ENCODE results near the gene KAT8. TPM values are rescaled to one million over a fixed set of nuclear protein-coding genes. Genes with fewer than 3 reads are reported as not detected.
A peak's percentile ranks its signal among the peaks of the same experiment; 100 is the strongest.

Gene KAT8
- total RNA-seq, 1 donor from 2014 or later = 33.5 TPM

DNA sequence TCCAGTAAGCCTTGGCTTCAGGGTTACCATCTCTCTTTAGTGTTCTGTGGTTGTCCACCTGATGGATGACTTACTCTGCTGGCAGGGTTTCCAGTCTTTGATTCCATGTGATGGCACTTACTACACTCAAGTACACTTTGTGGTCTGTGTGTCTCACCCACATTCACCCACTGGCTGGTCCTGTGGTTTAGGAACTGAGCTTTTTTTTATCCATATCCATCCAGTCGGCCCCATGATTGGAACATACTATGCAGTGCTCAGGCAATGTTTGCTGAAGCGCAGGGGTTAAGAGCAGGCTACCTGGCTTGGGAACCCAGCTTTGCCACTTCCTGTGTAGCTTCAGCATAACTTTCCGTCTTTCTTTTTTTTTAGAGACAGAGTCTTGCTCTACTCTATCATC, 59.7 kb downstream of the KAT8 start:
- no peak overlapping the region for H3K27ac Mint-ChIP-seq (ENCODE audit: unreplicated experiment)
- TF ChIP-seq EZH2 (IDR thresholded peaks at IDR 0.05; ENCODE audit: insufficient read depth, low read length) = no peak
- TF ChIP-seq, protein P1, sequence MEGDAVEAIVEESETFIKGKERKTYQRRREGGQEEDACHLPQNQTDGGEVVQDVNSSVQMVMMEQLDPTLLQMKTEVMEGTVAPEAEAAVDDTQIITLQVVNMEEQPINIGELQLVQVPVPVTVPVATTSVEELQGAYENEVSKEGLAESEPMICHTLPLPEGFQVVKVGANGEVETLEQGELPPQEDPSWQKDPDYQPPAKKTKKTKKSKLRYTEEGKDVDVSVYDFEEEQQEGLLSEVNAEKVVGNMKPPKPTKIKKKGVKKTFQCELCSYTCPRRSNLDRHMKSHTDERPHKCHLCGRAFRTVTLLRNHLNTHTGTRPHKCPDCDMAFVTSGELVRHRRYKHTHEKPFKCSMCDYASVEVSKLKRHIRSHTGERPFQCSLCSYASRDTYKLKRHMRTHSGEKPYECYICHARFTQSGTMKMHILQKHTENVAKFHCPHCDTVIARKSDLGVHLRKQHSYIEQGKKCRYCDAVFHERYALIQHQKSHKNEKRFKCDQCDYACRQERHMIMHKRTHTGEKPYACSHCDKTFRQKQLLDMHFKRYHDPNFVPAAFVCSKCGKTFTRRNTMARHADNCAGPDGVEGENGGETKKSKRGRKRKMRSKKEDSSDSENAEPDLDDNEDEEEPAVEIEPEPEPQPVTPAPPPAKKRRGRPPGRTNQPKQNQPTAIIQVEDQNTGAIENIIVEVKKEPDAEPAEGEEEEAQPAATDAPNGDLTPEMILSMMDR (IDR thresholded peaks at IDR 0.05; ENCODE audit: insufficient read depth, low read depth, low read length) = no peak
- no peaks in the 10 kb centered on the region for H3K36me3 Mint-ChIP-seq (ENCODE audit: low read depth, unreplicated experiment)
- H3K4me3 Mint-ChIP-seq (ENCODE audit: unreplicated experiment) = peak overlapping the region; percentile 46
- Histone ChIP-seq H3K79me2 (ENCODE audit: insufficient read depth, low read length) (peaks cover 29% of the 10 kb centered on the region), H3K4me1 (ENCODE audit: insufficient read depth, low read length) (peaks cover 7% of the 10 kb centered on the region), H3K9me3 (ENCODE audit: insufficient read depth, low read depth, low read length) (no peaks in the 10 kb centered on the region), H3K27ac (ENCODE audit: low read depth, low read length) (no peak overlapping the region), H2AFZ (ENCODE audit: low read depth, low read length) (no peak overlapping the region), H4K20me1 (ENCODE audit: insufficient read depth, low read length) (peaks cover 16% of the 10 kb centered on the region), H3K9ac (ENCODE audit: low read length) (no peak overlapping the region), H3K36me3 (ENCODE audit: insufficient read depth, low read length) (peaks cover 5% of the 10 kb centered on the region), H3K4me2 (ENCODE audit: low read length) (no peak overlapping the region), H3K4me3 (ENCODE audit: insufficient read depth, low read depth, low read length) (no peak overlapping the region), H3K27me3 (ENCODE audit: insufficient read depth, low read length) (no peaks in the 10 kb centered on the region)
- DNase-seq (ENCODE audit: low read depth) = peak; percentile 86
- peaks cover 4% of the 10 kb centered on the region for H3K27me3 Mint-ChIP-seq (ENCODE audit: low read depth, unreplicated experiment)
- FAIRE-seq = no peak
- H3K9me3 Mint-ChIP-seq (ENCODE audit: unreplicated experiment) = no peaks in the 10 kb centered on the region
- peaks cover 4% of the 10 kb centered on the region for H3K4me1 Mint-ChIP-seq (ENCODE audit: low read depth, unreplicated experiment)

DNA sequence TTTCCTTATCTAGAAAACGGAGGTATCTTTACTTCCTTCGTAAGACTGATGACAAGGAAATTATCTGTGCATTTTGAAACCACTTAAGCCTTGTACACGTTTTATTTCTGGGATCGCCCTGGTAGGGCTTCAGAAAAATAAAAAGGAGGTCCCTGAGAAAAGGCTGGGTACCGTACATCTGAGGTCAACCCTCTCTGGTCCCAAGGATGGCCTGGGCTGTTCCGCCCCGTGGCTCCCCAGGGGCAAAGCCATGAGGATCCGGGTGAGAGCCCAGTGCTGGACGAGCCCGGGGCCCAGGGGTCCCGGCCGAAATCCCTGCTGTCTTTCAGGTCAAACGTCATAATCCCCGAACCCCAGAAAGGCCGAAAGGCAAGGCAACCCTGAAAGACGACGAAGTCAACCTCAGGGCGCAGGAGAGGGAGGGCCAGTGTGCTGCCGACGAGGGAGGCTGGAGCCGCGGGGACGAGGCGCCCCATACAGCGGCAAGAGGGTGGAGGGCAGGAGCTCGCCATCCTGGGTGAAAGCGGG, 61.8 kb downstream of the KAT8 start:
- TF ChIP-seq, protein P1 (IDR thresholded peaks at IDR 0.05; ENCODE audit: insufficient read depth, low read depth, low read length) = no peak
- no peak for TF ChIP-seq EZH2 (IDR thresholded peaks at IDR 0.05; ENCODE audit: insufficient read depth, low read length)
- Mint-ChIP-seq H3K27me3 (ENCODE audit: low read depth, unreplicated experiment) (peaks cover 4% of the 10 kb centered on the region), H3K27ac (ENCODE audit: unreplicated experiment) (peak overlapping the region; percentile 94), H3K4me3 (ENCODE audit: unreplicated experiment) (peak overlapping the region; percentile 98), H3K36me3 (ENCODE audit: low read depth, unreplicated experiment) (peaks cover 9% of the 10 kb centered on the region), H3K4me1 (ENCODE audit: low read depth, unreplicated experiment) (peaks cover 24% of the 10 kb centered on the region), H3K9me3 (ENCODE audit: unreplicated experiment) (no peaks in the 10 kb centered on the region)
- peak overlapping the region; percentile 92 for H3K4me3 ChIP-seq (ENCODE audit: insufficient read depth, low read depth, low read length)
- no peaks in the 10 kb centered on the region for H3K27me3 ChIP-seq (ENCODE audit: insufficient read depth, low read length)
- H3K4me1 ChIP-seq (ENCODE audit: insufficient read depth, low read length) = peaks cover 26% of the 10 kb centered on the region
- DNase-seq (ENCODE audit: low read depth) (no peak), FAIRE-seq (no peak)
- H3K9ac ChIP-seq (ENCODE audit: low read length) = peak overlapping the region; percentile 99
- peaks cover 38% of the 10 kb centered on the region for H4K20me1 ChIP-seq (ENCODE audit: insufficient read depth, low read length)
- no peaks in the 10 kb centered on the region for H3K9me3 ChIP-seq (ENCODE audit: insufficient read depth, low read depth, low read length)
- peak overlapping the region; percentile 95 for H2AFZ ChIP-seq (ENCODE audit: low read depth, low read length)
- peak overlapping the region; percentile 92 for H3K4me2 ChIP-seq (ENCODE audit: low read length)
- peaks cover 24% of the 10 kb centered on the region for H3K36me3 ChIP-seq (ENCODE audit: insufficient read depth, low read length)
- peaks cover 50% of the 10 kb centered on the region for H3K79me2 ChIP-seq (ENCODE audit: insufficient read depth, low read length)
- H3K27ac ChIP-seq (ENCODE audit: low read depth, low read length) = peak overlapping the region; percentile 98

DNA sequence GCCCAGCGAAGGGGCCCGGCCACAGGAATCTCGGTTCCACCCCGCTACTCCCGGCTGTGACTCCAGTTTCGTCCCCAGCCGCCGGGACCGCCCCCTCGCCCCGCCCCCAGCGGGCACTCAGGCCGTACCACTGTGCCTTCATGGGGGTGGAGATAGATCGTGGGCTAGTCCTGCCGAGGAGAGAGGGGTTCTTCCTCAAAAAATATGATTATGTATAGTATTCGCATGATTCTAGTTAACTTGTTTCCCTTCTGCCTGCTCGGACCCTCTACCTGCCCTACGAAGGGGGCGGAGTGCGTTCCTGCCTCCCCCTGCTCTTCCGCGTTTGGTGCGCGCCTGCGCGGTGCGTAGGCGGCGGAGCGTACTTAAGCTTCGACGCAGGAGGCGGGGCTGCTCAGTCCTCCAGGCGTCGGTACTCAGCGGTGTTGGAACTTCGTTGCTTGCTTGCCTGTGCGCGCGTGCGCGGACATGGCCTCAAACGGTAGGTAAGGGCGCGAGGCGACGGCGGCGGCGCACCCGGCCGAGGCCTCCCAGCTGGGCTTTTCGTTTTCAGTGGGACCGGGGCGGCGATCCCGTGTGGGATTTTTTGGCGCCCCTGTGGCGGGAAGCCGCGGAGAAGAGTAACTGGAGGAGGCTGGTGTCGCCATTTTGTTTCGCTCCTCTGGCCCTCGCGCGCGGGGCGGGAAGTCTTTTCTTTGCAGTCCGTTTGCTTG, 62.4 kb downstream of the KAT8 start, which contains the start of gene FUS:
Gene FUS, plus strand, starts transcription at position 393 of the 713 bp plus-strand sequence. Its CDS starts 76 bp downstream, at position 469.
- H3K27ac Mint-ChIP-seq (ENCODE audit: unreplicated experiment) = peak within 1 kb of the TSS; percentile 100
- Histone ChIP-seq H3K4me3 (ENCODE audit: insufficient read depth, low read depth, low read length) (peak within 1 kb of the TSS; percentile 92), H3K4me2 (ENCODE audit: low read length) (peak within 1 kb of the TSS; percentile 92), H3K27me3 (ENCODE audit: insufficient read depth, low read length) (no peaks in the 10 kb centered on the region), H3K4me1 (ENCODE audit: insufficient read depth, low read length) (peaks cover 26% of the 10 kb centered on the region), H3K27ac (ENCODE audit: low read depth, low read length) (peak within 1 kb of the TSS; percentile 98), H4K20me1 (ENCODE audit: insufficient read depth, low read length) (peaks cover 44% of the 10 kb centered on the region), H3K79me2 (ENCODE audit: insufficient read depth, low read length) (peaks cover 56% of the 10 kb centered on the region), H3K36me3 (ENCODE audit: insufficient read depth, low read length) (peaks cover 24% of the 10 kb centered on the region), H3K9me3 (ENCODE audit: insufficient read depth, low read depth, low read length) (no peaks in the 10 kb centered on the region), H2AFZ (ENCODE audit: low read depth, low read length) (peak within 1 kb of the TSS; percentile 95), H3K9ac (ENCODE audit: low read length) (peak within 1 kb of the TSS; percentile 99)
- FAIRE-seq (no peak), DNase-seq (ENCODE audit: low read depth) (peak; percentile 56)
- peak within 1 kb of the TSS; percentile 98 for H3K4me3 Mint-ChIP-seq (ENCODE audit: unreplicated experiment)
- H3K4me1 Mint-ChIP-seq (ENCODE audit: low read depth, unreplicated experiment) = peaks cover 27% of the 10 kb centered on the region
- H3K27me3 Mint-ChIP-seq (ENCODE audit: low read depth, unreplicated experiment) = no peaks in the 10 kb centered on the region
- H3K36me3 Mint-ChIP-seq (ENCODE audit: low read depth, unreplicated experiment) = peaks cover 9% of the 10 kb centered on the region
- no peak for TF ChIP-seq EZH2 (IDR thresholded peaks at IDR 0.05; ENCODE audit: insufficient read depth, low read length)
- TF ChIP-seq, protein P1 (IDR thresholded peaks at IDR 0.05; ENCODE audit: insufficient read depth, low read depth, low read length) = no peak
- no peaks in the 10 kb centered on the region for H3K9me3 Mint-ChIP-seq (ENCODE audit: unreplicated experiment)
